ENCODE data around the gene MARK1. TPM values are rescaled to one million over a fixed set of nuclear protein-coding genes. Genes with fewer than 3 reads are reported as not detected.

MARK1 gene
- polyA plus RNA-seq, 1 of the 3 experiments (the other 2 are of a cell fraction) = 3.1 TPM

- TF ChIP-seq YY1 (IDR thresholded peaks at IDR 0.05; ENCODE audit: low read depth) (no peak), IRF3 (IDR thresholded peaks at IDR 0.05; ENCODE audit: low read depth, low read length) (no peak)
- ChIA-PET CTCF (interaction anchor here (1.4 kb wide), 1 partner anchor 11 kb away, joined by 4 read pairs; the partner anchor contains the start of gene MARK1), POLR2A (no interaction called here)
- no peaks in the 10 kb centered on the region for H3K9me3 ChIP-seq
- H4K20me1 ChIP-seq (ENCODE audit: insufficient read depth) = no peaks in the 10 kb centered on the region
- DNase-seq = no peak
- no peak overlapping the region for H3K4me2 ChIP-seq
- H3K79me2 ChIP-seq (ENCODE audit: insufficient read depth) = no peaks in the 10 kb centered on the region
- H3K4me3 ChIP-seq (ENCODE audit: low read depth in 2 of 2, low read length in 1 of 2) = no peak overlapping the region
- H3K9ac ChIP-seq = no peak overlapping the region
- H2AFZ ChIP-seq (ENCODE audit: low read depth) = no peak overlapping the region
- H3K36me3 ChIP-seq (replicated peaks in 1 of 2; ENCODE audit: control insufficient read depth in 1 of 2, insufficient read depth in 2 of 2, low read length in 1 of 2) = no peaks in the 10 kb centered on the region
- no peaks in the 10 kb centered on the region; a peak in 1 of 4 replicates for H3K4me1 ChIP-seq (ENCODE audit: control insufficient read depth in 1 of 2, insufficient read depth in 2 of 2, low read depth in 1 of 2, low read length in 1 of 2)
- 63% methylated on average over 2 of the region's 2 CpGs for WGBS (ENCODE audit: low lambda C conversion rate)
- H3K27ac ChIP-seq (ENCODE audit: low read depth in 2 of 2, low read length in 1 of 2) = no peak overlapping the region
- H3K9me2 ChIP-seq = no peaks in the 10 kb centered on the region
- H3K27me3 ChIP-seq (ENCODE audit: insufficient read depth) = no peaks in the 10 kb centered on the region
- no peaks in the 10 kb centered on the region for H3F3A ChIP-seq (replicated peaks; ENCODE audit: insufficient read depth)
Observed at GRCh38 chr1:220516722-220517042, 11.3 kb upstream of the MARK1 start.

GRCh38 chr1:220521778-220522177, 6.2 kb upstream of the MARK1 start:
- no peaks in the 10 kb centered on the region for H4K20me1 ChIP-seq (ENCODE audit: insufficient read depth)
- H3K36me3 ChIP-seq (replicated peaks in 1 of 2; ENCODE audit: control insufficient read depth in 1 of 2, insufficient read depth in 2 of 2, low read length in 1 of 2) = no peaks in the 10 kb centered on the region
- H3K9ac ChIP-seq = no peak overlapping the region
- no peak overlapping the region for H2AFZ ChIP-seq (ENCODE audit: low read depth)
- H3K27me3 ChIP-seq (ENCODE audit: insufficient read depth) = no peaks in the 10 kb centered on the region
- no peaks in the 10 kb centered on the region; a peak in 1 of 4 replicates for H3K4me1 ChIP-seq (ENCODE audit: control insufficient read depth in 1 of 2, insufficient read depth in 2 of 2, low read depth in 1 of 2, low read length in 1 of 2)
- H3K4me2 ChIP-seq = no peak overlapping the region
- ChIA-PET POLR2A (no interaction called here), CTCF (interaction anchor here (0.9 to 1.7 kb wide), 4 partner anchors 9 to 255 kb away, joined by 3 to 5 read pairs (median 4); no protein-coding TSS in a partner anchor)
- no peaks in the 10 kb centered on the region for H3K79me2 ChIP-seq (ENCODE audit: insufficient read depth)
- WGBS (ENCODE audit: low lambda C conversion rate) = 43% methylated on average over 1 of the region's 1 CpG
- no peak overlapping the region for H3K27ac ChIP-seq (ENCODE audit: low read depth in 2 of 2, low read length in 1 of 2)
- TF ChIP-seq TEAD4 (IDR thresholded peaks at IDR 0.05; ENCODE audit: borderline replicate concordance, insufficient read depth) (no peak), CHD2 (IDR thresholded peaks at IDR 0.05; ENCODE audit: low read length, partially characterized antibody) (no peak), TAF1 (IDR thresholded peaks at IDR 0.05; ENCODE audit: borderline replicate concordance, low read depth, low read length) (no peak), ELF1 (IDR thresholded peaks at IDR 0.05) (no peak), IRF3 (IDR thresholded peaks at IDR 0.05; ENCODE audit: low read depth, low read length) (no peak), RCOR1 (IDR thresholded peaks at IDR 0.05; ENCODE audit: low read length) (no peak), MAX (IDR thresholded peaks at IDR 0.05; ENCODE audit: low read depth) (no peak), POLR2AphosphoS5 (IDR thresholded peaks at IDR 0.05; ENCODE audit: low read depth, low read length) (no peak), ZBTB33 (IDR thresholded peaks at IDR 0.05; ENCODE audit: borderline replicate concordance, low read depth) (no peak), REST (IDR thresholded peaks at IDR 0.05; ENCODE audit: low read depth, low read length) (no peak), MXI1 (IDR thresholded peaks at IDR 0.05; ENCODE audit: low read depth, low read length) (no peak), FOSL2 (IDR thresholded peaks at IDR 0.05; ENCODE audit: borderline replicate concordance, low read depth) (no peak), MEF2A (IDR thresholded peaks at IDR 0.05; ENCODE audit: borderline replicate concordance, low read depth) (no peak), JUND (IDR thresholded peaks at IDR 0.05) (no peak), SIN3A (IDR thresholded peaks at IDR 0.05; ENCODE audit: borderline replicate concordance, low read depth, low read length) (no peak), GATA2 (CRISPR knock-in tag; IDR thresholded peaks at IDR 0.05) (no peak), RXRA (IDR thresholded peaks at IDR 0.05; ENCODE audit: borderline replicate concordance, low read depth) (no peak), FOXM1 (IDR thresholded peaks at IDR 0.05; ENCODE audit: low read depth) (no peak)
- H3K9me2 ChIP-seq = no peaks in the 10 kb centered on the region
- no peak overlapping the region for H3K4me3 ChIP-seq (ENCODE audit: low read depth in 2 of 2, low read length in 1 of 2)
- no peaks in the 10 kb centered on the region for H3F3A ChIP-seq (replicated peaks; ENCODE audit: insufficient read depth)
- no peaks in the 10 kb centered on the region for H3K9me3 ChIP-seq
- no peak for DNase-seq

Data from SK-N-SH (cell line).